Posterior cingulate gyrus (tissue), 11 donors: Measurements from ENCODE around the gene SUGP1.

Experiments
- DNase-seq, 10 donors: peaks; one replicate each; pipeline versions ENCODE4 v3.0.0 to v3.0.0-alpha.2; 2020 to 2021; ENCODE audit warnings: mixed read lengths in 3 of 10
- intact Hi-C: fragments of 100-400 bp; cut with DNase I; formaldehyde crosslinking; loops from one replicate; pipeline ENCODE4 v1.15.1; 2023

Gene SUGP1

GRCh38 chr19:19305066-19305465 is 15.2 kb downstream of the SUGP1 start:
- no peak for DNase-seq

GRCh38 chr19:19304186-19304965 is 15.9 kb downstream of the SUGP1 start:
- DNase-seq: peak in 9 of 10 donors; percentile 45 to 92 (median 65)
- intact Hi-C loops: no loop called here

More at GRCh38 chr19:19305066-19305465, 15.2 kb downstream of the SUGP1 start:
- intact Hi-C loops: no loop called here

- DNase-seq: peak in 5 of 10 donors; percentile 18 to 91 (median 51)
- intact Hi-C loops: no loop called here
Measured at GRCh38 chr19:19303411-19303810, 16.9 kb downstream of the SUGP1 start.

GRCh38 chr19:19300613-19301012 is 19.7 kb downstream of the SUGP1 start:
- no peak for DNase-seq
- intact Hi-C loops: no loop called here

GRCh38 chr19:19297759-19298158 is 22.6 kb downstream of the SUGP1 start:
- intact Hi-C loops: no loop called here
- DNase-seq: no peak

- DNase-seq: no peak
Measured at GRCh38 chr19:19296953-19297689, 23.2 kb downstream of the SUGP1 start.

GRCh38 chr19:19294914-19295313 is 25.4 kb downstream of the SUGP1 start:
- intact Hi-C loops: no loop called here
- DNase-seq: no peak

More at GRCh38 chr19:19296953-19297689, 23.2 kb downstream of the SUGP1 start:
- intact Hi-C loops: no loop called here

GRCh38 chr19:19292607-19293006 is 27.7 kb downstream of the SUGP1 start:
- no peak for DNase-seq
- intact Hi-C loops: no loop called here

GRCh38 chr19:19285686-19286085 is 34.6 kb downstream of the SUGP1 start:
- intact Hi-C loops: no loop called here
- no peak for DNase-seq

GRCh38 chr19:19280561-19280960 is 39.7 kb downstream of the SUGP1 start:
- intact Hi-C loops: no loop called here
- peak in 9 of 10 donors; percentile 23 to 94 (median 68) for DNase-seq

GRCh38 chr19:19279853-19280252 is 40.5 kb downstream of the SUGP1 start:
- no peak for DNase-seq
- intact Hi-C loops: no loop called here

- intact Hi-C loops: no loop called here
Measured at GRCh38 chr19:19279062-19279612, 41.2 kb downstream of the SUGP1 start.

GRCh38 chr19:19278315-19278714 is 42.0 kb downstream of the SUGP1 start:
- DNase-seq: no peak
- intact Hi-C loops: no loop called here

More at GRCh38 chr19:19279062-19279612, 41.2 kb downstream of the SUGP1 start:
- no peak for DNase-seq

- peak in 2 of 10 donors; percentile 50 to 79 for DNase-seq
- intact Hi-C loops: no loop called here
Measured at GRCh38 chr19:19276851-19277250, 43.5 kb downstream of the SUGP1 start.

GRCh38 chr19:19276386-19276785 is 43.9 kb downstream of the SUGP1 start:
- peak in 1 of 10 donors; percentile 44 for DNase-seq
- intact Hi-C loops: no loop called here

- peak in 2 of 10 donors; percentile 61 to 77 for DNase-seq
- intact Hi-C loops: no loop called here
Measured at GRCh38 chr19:19274716-19275565, 45.4 kb downstream of the SUGP1 start.

- peak in 2 of 10 donors; percentile 57 to 70 for DNase-seq
- intact Hi-C loops: no loop called here
Measured at GRCh38 chr19:19274146-19274545, 46.2 kb downstream of the SUGP1 start.

GRCh38 chr19:19271828-19272599 is 48.3 kb downstream of the SUGP1 start:
- intact Hi-C loops: no loop called here
- peak in 2 of 10 donors; percentile 13 to 41 for DNase-seq

- peak in 2 of 10 donors; percentile 16 to 75 for DNase-seq
- intact Hi-C loops: no loop called here
Measured at GRCh38 chr19:19270749-19271571, 49.3 kb downstream of the SUGP1 start.
